Measurements from ENCODE around the gene CTXN1. TPM values are rescaled to one million over a fixed set of nuclear protein-coding genes. Genes with fewer than 3 reads are reported as not detected.
"Not testable (repeated sequence)": the region's sequence is repeated elsewhere in the genome, so short reads cannot be mapped to it uniquely, and the experiment has no call there.

CTXN1 gene
- polyA plus RNA-seq, 4 donors: 0.77 to 1.1 TPM; not detected in 2

GRCh38 chr19:7931221-7932061 lies 5.5 kb upstream of the CTXN1 start:
- Histone ChIP-seq H3K4me3 (ENCODE audit: low read depth in 1 of 3, low read length in 3 of 3) (no peak overlapping the region), H3K9me3 (ENCODE audit: control insufficient read depth in 2 of 2, insufficient read depth in 1 of 2, low read depth in 1 of 2, low read length in 1 of 2) (no peaks in the 10 kb centered on the region), H3K27ac (ENCODE audit: low read depth in 1 of 3, low read length in 2 of 3) (no peak overlapping the region), H3K27me3 (ENCODE audit: control insufficient read depth in 3 of 3, insufficient read depth in 3 of 3, low read length in 3 of 3) (no peaks in the 10 kb centered on the region), H3K36me3 (ENCODE audit: control insufficient read depth in 3 of 3, insufficient read depth in 2 of 3, low read depth in 1 of 3, low read length in 3 of 3) (peaks cover 5 to 96% (median 31%) of the 10 kb centered on the region in 3 donors), H3K4me1 (ENCODE audit: control insufficient read depth in 3 of 3, insufficient read depth in 2 of 3, low read depth in 1 of 3, low read length in 2 of 3) (peaks cover 0 to 3% (median 0%) of the 10 kb centered on the region in 3 donors)
- 89 to 98% (median 95%) methylated on average over 31 to 36 of the region's 36 CpGs for WGBS, 3 donors
- DNase-seq (no peak), FAIRE-seq (no peak)

DNA sequence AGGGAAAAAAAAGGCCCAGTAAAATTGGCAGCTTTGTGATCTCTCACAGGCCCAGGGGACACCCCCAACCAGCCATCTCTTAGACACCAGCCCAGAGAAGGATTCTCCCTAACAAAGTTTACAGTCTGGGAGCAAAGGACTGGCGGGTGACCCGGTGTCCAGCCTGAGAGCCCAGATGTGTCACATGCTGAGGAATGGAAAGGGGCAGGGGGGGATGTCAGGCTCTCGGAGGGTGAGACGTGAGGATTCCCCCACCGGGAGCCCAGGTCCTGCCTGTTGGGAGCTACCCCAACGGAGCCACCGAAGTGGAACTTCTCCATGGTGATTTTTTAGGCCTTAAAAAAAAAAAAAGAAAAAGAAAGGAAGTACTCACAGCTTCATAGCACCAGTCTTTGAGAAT lies 4.8 kb upstream of the CTXN1 start:
- H3K9me3 ChIP-seq (ENCODE audit: control insufficient read depth in 2 of 2, insufficient read depth in 1 of 2, low read depth in 1 of 2, low read length in 1 of 2): no peaks in the 10 kb centered on the region
- H3K27me3 ChIP-seq (ENCODE audit: control insufficient read depth in 3 of 3, insufficient read depth in 3 of 3, low read length in 3 of 3): no peaks in the 10 kb centered on the region
- peaks cover 5 to 89% (median 30%) of the 10 kb centered on the region in 3 donors for H3K36me3 ChIP-seq (ENCODE audit: control insufficient read depth in 3 of 3, insufficient read depth in 2 of 3, low read depth in 1 of 3, low read length in 3 of 3)
- no peak overlapping the region for H3K4me3 ChIP-seq (ENCODE audit: low read depth in 1 of 3, low read length in 3 of 3)
- no peak overlapping the region for H3K27ac ChIP-seq (ENCODE audit: low read depth in 1 of 3, low read length in 2 of 3)
- WGBS, 3 donors: 84 to 94% (median 87%) methylated on average over 7 of the region's 7 CpGs
- FAIRE-seq (no peak), DNase-seq (no peak)
- H3K4me1 ChIP-seq (ENCODE audit: control insufficient read depth in 3 of 3, insufficient read depth in 2 of 3, low read depth in 1 of 3, low read length in 2 of 3): peaks cover 0 to 7% (median 0%) of the 10 kb centered on the region in 3 donors

DNA sequence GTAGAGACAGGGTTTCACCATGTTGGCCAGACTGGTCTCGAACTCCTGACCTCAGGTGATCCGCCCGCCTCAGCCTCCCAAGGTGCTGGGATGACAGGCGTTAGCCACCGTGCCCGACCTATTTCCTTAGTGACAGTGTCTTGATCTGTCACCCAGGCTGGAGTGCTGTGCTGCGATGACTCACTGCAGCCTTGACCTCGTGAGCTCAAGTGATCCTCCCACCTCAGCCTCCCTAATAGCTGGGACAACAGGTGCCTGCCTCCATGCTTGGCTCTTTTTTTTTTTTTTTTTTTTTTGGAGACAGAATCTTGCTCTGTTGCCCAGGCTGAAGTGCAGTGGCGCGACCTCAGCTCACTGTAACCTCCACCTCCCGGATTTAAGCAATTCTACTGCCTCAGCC lies 4.1 kb upstream of the CTXN1 start:
- H3K36me3 ChIP-seq (ENCODE audit: control insufficient read depth in 3 of 3, insufficient read depth in 2 of 3, low read depth in 1 of 3, low read length in 3 of 3): peaks cover 5 to 82% (median 26%) of the 10 kb centered on the region in 3 donors
- H3K4me3 ChIP-seq (ENCODE audit: low read depth in 1 of 3, low read length in 3 of 3); H3K9me3 ChIP-seq (ENCODE audit: control insufficient read depth in 2 of 2, insufficient read depth in 1 of 2, low read depth in 1 of 2, low read length in 1 of 2); H3K4me1 ChIP-seq (ENCODE audit: control insufficient read depth in 3 of 3, insufficient read depth in 2 of 3, low read depth in 1 of 3, low read length in 2 of 3); DNase-seq; H3K27ac ChIP-seq (ENCODE audit: low read depth in 1 of 3, low read length in 2 of 3); FAIRE-seq; H3K27me3 ChIP-seq (ENCODE audit: control insufficient read depth in 3 of 3, insufficient read depth in 3 of 3, low read length in 3 of 3): not testable (repeated sequence)
- WGBS, 3 donors: 75 to 78% (median 78%) methylated on average over 8 to 11 of the region's 11 CpGs

DNA sequence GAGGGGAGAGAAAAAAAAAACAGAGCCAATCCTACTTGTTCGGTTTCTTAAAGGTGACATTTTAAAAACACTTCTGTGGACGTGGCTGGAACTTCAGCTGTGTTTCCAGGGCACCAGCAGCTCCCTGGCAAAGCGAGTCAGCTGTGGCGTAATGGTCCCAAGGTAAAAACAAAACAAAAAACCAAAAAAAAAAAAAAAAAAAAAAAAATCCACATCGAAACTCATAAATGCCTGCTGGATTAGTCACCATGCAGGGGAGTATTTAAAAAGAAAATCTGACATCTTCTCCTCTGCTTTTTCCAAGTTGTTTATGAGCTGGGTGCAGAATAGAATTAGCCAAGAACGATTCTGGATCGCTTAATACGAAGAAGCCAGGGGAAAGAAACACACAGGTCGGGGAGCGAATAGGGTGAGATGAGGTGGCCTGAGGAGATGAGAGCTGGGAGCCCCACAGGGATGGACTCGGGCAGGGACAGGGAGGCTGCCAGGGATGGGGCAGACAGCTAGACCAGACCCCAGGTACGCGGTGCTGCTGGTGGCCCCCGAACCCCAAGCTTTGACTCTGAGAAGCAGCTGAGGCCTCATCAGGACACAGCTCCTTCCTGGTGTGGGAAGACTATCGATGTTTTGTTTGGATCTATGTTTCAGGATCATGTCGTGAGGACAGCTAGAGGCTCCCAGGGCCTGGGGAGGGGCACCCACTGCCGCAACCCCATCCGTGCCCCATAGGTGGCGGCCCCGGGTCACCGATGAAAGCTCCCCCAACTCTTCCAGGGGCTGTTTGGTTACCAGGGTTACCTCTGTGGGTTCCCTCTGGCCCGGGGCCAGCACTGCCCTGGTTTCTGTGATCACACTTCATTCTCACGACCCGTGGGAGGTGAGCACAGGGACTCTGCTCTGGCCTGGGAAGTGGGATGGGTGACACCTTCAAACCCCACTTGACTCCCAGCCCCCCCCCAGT lies 3.1 kb upstream of the CTXN1 start:
- Histone ChIP-seq H3K4me3 (ENCODE audit: low read depth in 1 of 3, low read length in 3 of 3) (no peak overlapping the region), H3K4me1 (ENCODE audit: control insufficient read depth in 3 of 3, insufficient read depth in 2 of 3, low read depth in 1 of 3, low read length in 2 of 3) (peaks cover 0 to 10% (median 0%) of the 10 kb centered on the region in 3 donors), H3K27me3 (ENCODE audit: control insufficient read depth in 3 of 3, insufficient read depth in 3 of 3, low read length in 3 of 3) (no peaks in the 10 kb centered on the region), H3K9me3 (ENCODE audit: control insufficient read depth in 2 of 2, insufficient read depth in 1 of 2, low read depth in 1 of 2, low read length in 1 of 2) (no peaks in the 10 kb centered on the region), H3K36me3 (ENCODE audit: control insufficient read depth in 3 of 3, insufficient read depth in 2 of 3, low read depth in 1 of 3, low read length in 3 of 3) (peaks cover 2 to 72% (median 23%) of the 10 kb centered on the region in 3 donors), H3K27ac (ENCODE audit: low read depth in 1 of 3, low read length in 2 of 3) (peak overlapping the region in 1 of 3 donors; percentile 76)
- 64 to 71% (median 67%) methylated on average over 24 of the region's 24 CpGs for WGBS, 3 donors
- peak in 1 of 2 donors; percentile 44 for DNase-seq
- no peak for FAIRE-seq

- Histone ChIP-seq H3K9me3 (ENCODE audit: control insufficient read depth in 2 of 2, insufficient read depth in 1 of 2, low read depth in 1 of 2, low read length in 1 of 2) (no peaks in the 10 kb centered on the region), H3K4me1 (ENCODE audit: control insufficient read depth in 3 of 3, insufficient read depth in 2 of 3, low read depth in 1 of 3, low read length in 2 of 3) (peaks cover 0 to 10% (median 0%) of the 10 kb centered on the region in 3 donors), H3K36me3 (ENCODE audit: control insufficient read depth in 3 of 3, insufficient read depth in 2 of 3, low read depth in 1 of 3, low read length in 3 of 3) (peaks cover 2 to 70% (median 16%) of the 10 kb centered on the region in 3 donors), H3K27ac (ENCODE audit: low read depth in 1 of 3, low read length in 2 of 3) (peak overlapping the region in 1 of 3 donors; percentile 31), H3K27me3 (ENCODE audit: control insufficient read depth in 3 of 3, insufficient read depth in 3 of 3, low read length in 3 of 3) (no peaks in the 10 kb centered on the region), H3K4me3 (ENCODE audit: low read depth in 1 of 3, low read length in 3 of 3) (no peak overlapping the region)
- DNase-seq: no peak
- WGBS, 3 donors: 79 to 86% (median 84%) methylated on average over 9 of the region's 9 CpGs
- FAIRE-seq: no peak
These were observed 2.4 kb upstream of the CTXN1 start for GRCh38 chr19:7928334-7928706.

DNA sequence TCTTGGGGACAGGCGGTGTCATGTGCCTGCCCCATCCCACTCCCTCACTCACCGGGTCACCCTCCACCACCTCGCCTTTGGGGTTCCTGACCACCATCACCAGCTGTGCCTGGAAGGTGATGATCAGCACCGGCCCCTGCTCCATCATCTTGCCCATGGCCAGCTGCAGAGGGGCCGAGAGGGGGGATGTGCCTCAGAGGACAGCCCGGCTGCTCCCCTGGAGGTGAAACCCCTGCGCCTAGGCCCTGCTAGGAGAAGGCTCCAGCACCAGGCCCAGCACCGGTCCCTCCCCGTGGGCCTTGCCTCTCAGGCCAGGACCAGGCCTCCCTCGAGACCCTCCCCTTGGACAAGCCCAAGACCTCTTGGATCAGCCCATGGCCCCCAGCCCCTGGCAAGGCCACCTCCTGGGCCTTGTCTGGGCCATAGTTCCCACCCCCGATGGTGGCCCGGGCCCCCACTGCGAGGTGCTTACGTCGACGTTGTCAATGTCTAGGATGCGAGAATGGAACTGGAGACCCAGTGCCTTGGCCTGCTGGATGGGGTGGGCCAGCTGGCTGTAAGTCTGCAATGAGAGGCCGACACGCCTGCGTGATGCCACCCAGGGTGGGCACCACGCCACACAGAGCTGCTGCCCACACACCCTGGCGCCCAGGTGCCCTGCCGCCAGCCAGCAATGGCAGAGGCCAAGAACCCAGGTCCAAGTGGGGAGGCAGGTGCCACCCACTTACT lies 1.8 kb upstream of the CTXN1 start:
- 91 to 93% (median 93%) methylated on average over 22 to 23 of the region's 23 CpGs for WGBS, 3 donors
- DNase-seq: no peak
- Histone ChIP-seq H3K27ac (ENCODE audit: low read depth in 1 of 3, low read length in 2 of 3) (no peak overlapping the region), H3K27me3 (ENCODE audit: control insufficient read depth in 3 of 3, insufficient read depth in 3 of 3, low read length in 3 of 3) (no peaks in the 10 kb centered on the region), H3K36me3 (ENCODE audit: control insufficient read depth in 3 of 3, insufficient read depth in 2 of 3, low read depth in 1 of 3, low read length in 3 of 3) (peaks cover 2 to 70% (median 14%) of the 10 kb centered on the region in 3 donors), H3K4me1 (ENCODE audit: control insufficient read depth in 3 of 3, insufficient read depth in 2 of 3, low read depth in 1 of 3, low read length in 2 of 3) (peaks cover 0 to 10% (median 0%) of the 10 kb centered on the region in 3 donors), H3K9me3 (ENCODE audit: control insufficient read depth in 2 of 2, insufficient read depth in 1 of 2, low read depth in 1 of 2, low read length in 1 of 2) (no peaks in the 10 kb centered on the region), H3K4me3 (ENCODE audit: low read depth in 1 of 3, low read length in 3 of 3) (no peak overlapping the region)
- no peak for FAIRE-seq

DNA sequence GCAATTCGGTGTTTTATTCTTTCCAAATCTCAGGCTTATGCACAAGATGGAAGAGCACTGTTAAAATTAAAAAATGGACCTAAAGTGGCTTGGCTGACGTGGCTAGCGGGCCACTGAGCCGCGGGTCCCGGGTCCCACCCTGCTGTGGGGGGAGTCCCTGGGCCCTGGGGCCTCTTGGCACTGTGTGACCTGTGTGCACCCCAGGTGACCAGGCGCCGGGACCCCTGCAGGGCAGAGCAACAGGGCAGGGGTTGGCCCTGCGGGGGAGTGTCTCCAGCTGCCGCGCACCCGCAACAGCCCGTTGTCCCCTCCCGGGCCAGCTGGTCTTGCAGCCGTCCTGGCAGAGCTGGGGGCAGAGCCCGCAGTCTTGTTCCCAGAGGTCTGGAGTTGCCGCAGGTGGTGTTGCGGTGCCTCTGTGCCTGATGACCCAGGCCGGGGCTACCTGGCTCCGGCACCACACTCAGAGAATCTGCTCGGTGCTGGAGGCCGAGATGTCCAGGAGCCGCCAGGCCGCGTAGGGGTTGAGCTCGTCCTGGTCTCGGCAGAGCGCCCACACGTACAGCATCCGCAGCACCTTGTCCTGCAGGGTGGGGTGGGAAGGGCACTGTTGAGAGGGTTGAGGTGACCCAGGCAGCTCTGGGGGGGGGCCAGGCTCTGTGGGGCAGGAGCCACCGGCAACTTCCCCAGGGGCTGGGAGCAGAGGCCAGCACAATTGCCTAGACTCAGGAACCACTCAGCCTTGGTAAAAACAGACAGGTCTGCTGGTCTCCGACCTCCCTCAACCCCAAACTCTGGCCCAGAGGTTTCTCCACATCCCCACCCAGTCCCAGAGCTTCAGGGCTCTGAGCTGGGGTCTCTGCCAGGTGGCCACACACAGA lies 1.0 kb upstream of the CTXN1 start:
- no peak overlapping the region for H3K27ac ChIP-seq (ENCODE audit: low read depth in 1 of 3, low read length in 2 of 3)

More for the DNA sequence above, 1.0 kb upstream of the CTXN1 start:
- no peaks in the 10 kb centered on the region for H3K9me3 ChIP-seq (ENCODE audit: control insufficient read depth in 2 of 2, insufficient read depth in 1 of 2, low read depth in 1 of 2, low read length in 1 of 2)
- peaks cover 0 to 10% (median 0%) of the 10 kb centered on the region in 3 donors for H3K4me1 ChIP-seq (ENCODE audit: control insufficient read depth in 3 of 3, insufficient read depth in 2 of 3, low read depth in 1 of 3, low read length in 2 of 3)
- H3K4me3 ChIP-seq (ENCODE audit: low read depth in 1 of 3, low read length in 3 of 3): no peak overlapping the region
- FAIRE-seq (no peak), DNase-seq (no peak)
- 79 to 90% (median 85%) methylated on average over 32 of the region's 32 CpGs for WGBS, 3 donors
- no peaks in the 10 kb centered on the region for H3K27me3 ChIP-seq (ENCODE audit: control insufficient read depth in 3 of 3, insufficient read depth in 3 of 3, low read length in 3 of 3)
- peaks cover 8 to 70% (median 9%) of the 10 kb centered on the region in 3 donors for H3K36me3 ChIP-seq (ENCODE audit: control insufficient read depth in 3 of 3, insufficient read depth in 2 of 3, low read depth in 1 of 3, low read length in 3 of 3)

All from small intestine (tissue), 7 donors.